H1 (cell line): ENCODE measurements around the gene ALDOC. TPM values are rescaled to one million over a fixed set of nuclear protein-coding genes. Genes with fewer than 3 reads are reported as not detected.

ENCODE experiments used
- CTCF ChIA-PET: fragments of 300-600 bp; sonication (Branson Sonifier 250); formaldehyde crosslinking; loops from one replicate; lab custom pipeline; 2021; ENCODE audit not compliant: partially characterized antibody; lab: Charles Lee
- POLR2A ChIA-PET: fragments of 300-600 bp; sonication (Branson Sonifier 250); formaldehyde crosslinking; loops from one replicate; lab custom pipeline; 2021; ENCODE audit warnings: inconsistent platforms; ENCODE audit not compliant: partially characterized antibody; lab: Charles Lee
- DNase-seq, 2 experiments: peaks; one replicate each; pipeline versions ENCODE4 v3.0.0 to v3.0.0-alpha.2; 2010 to 2022; ENCODE audit warnings: low spot score in 2 of 2, low read depth in 1 of 2, mixed read lengths in 1 of 2
- FAIRE-seq: peaks from 2 replicates; lab custom pipeline; 2011; peaks lifted over from hg19 to GRCh38; lab: Jason Lieb, UNC
- H2AFZ ChIP-seq: 2 replicates; pipeline ENCODE4 v1.8.1; 2012; ENCODE audit warnings: low read length, inconsistent platforms
- H2AK5ac ChIP-seq: 2 replicates; pipeline ENCODE4 v1.6.1; 2013; ENCODE audit warnings: low read depth, low read length
- H2BK120ac ChIP-seq: replicated peaks from 2 replicates; pipeline ENCODE3; 2013; ENCODE audit warnings: low read depth, low read length, inconsistent platforms
- H2BK12ac ChIP-seq: 2 replicates; pipeline ENCODE4 v1.6.1; 2013; ENCODE audit warnings: low read depth, low read length
- H2BK15ac ChIP-seq: 2 replicates; pipeline ENCODE4 v1.6.1; 2013; ENCODE audit warnings: low read length
- H2BK20ac ChIP-seq: 2 replicates; pipeline ENCODE4 v1.6.1; 2013; ENCODE audit warnings: low read length
- H2BK5ac ChIP-seq: 2 replicates; pipeline ENCODE4 v1.6.1; 2013; ENCODE audit warnings: low read depth, low read length
- H3K14ac ChIP-seq: 2 replicates; pipeline ENCODE4 v1.6.1; 2013; ENCODE audit warnings: inconsistent platforms; ENCODE audit not compliant: insufficient read length
- H3K18ac ChIP-seq: 2 replicates; pipeline ENCODE4 v1.6.1; 2013; ENCODE audit warnings: low read length; ENCODE audit errors: extremely low read depth
- H3K23ac ChIP-seq: 2 replicates; pipeline ENCODE4 v1.6.1; 2013; ENCODE audit warnings: inconsistent platforms; ENCODE audit not compliant: insufficient read length
- H3K23me2 ChIP-seq: 2 replicates; pipeline ENCODE4 v1.6.1; 2013; ENCODE audit warnings: low read depth, low read length
- H3K27ac ChIP-seq: 2 replicates; pipeline ENCODE4 v1.6.1; 2011; ENCODE audit warnings: low read depth, low read length, inconsistent platforms
- H3K27me3 ChIP-seq, 4 experiments: replicated peaks in 1 of 4; 1 replicate in 1 of 4; 2 replicates in 3 of 4; pipeline versions ENCODE4 v1.6.1 to v1.8.1; 2011 to 2013; ENCODE audit warnings: low read length in 3 of 4, mild to moderate bottlenecking in 3 of 4, inconsistent platforms in 2 of 4, mixed read lengths in 2 of 4, moderate library complexity in 1 of 4; ENCODE audit not compliant: control insufficient read depth in 3 of 4, insufficient read depth in 3 of 4; ENCODE audit errors: extremely low read depth in 1 of 4
- H3K36me3 ChIP-seq, 4 experiments: 2 replicates each; pipeline versions ENCODE4 v1.6.1 to v1.8.1; 2011 to 2013; ENCODE audit warnings: mild to moderate bottlenecking in 4 of 4, low read length in 3 of 4, moderate library complexity in 2 of 4, control low read depth in 1 of 4, inconsistent platforms in 1 of 4; ENCODE audit not compliant: insufficient read depth in 4 of 4, control insufficient read depth in 2 of 4
- H3K4ac ChIP-seq: replicated peaks from 2 replicates; pipeline ENCODE3; 2013; ENCODE audit warnings: low read length, low read depth, mixed read lengths, inconsistent platforms; ENCODE audit not compliant: insufficient read length
- H3K4me1 ChIP-seq, 4 experiments: replicated peaks in 1 of 4; 1 replicate in 1 of 4; 2 replicates in 3 of 4; pipeline versions ENCODE4 v1.6.1 to v1.8.1; 2011 to 2013; ENCODE audit warnings: low read length in 3 of 4, inconsistent platforms in 2 of 4, mixed read lengths in 1 of 4; ENCODE audit not compliant: insufficient read depth in 4 of 4, control insufficient read depth in 3 of 4
- H3K4me2 ChIP-seq, 2 experiments: 2 replicates each; pipeline versions ENCODE4 v1.6.1 to v1.8.1; 2011 to 2013; ENCODE audit warnings: low read depth in 2 of 2, low read length in 2 of 2, control low read depth in 1 of 2, inconsistent platforms in 1 of 2, mild to moderate bottlenecking in 1 of 2; ENCODE audit not compliant: insufficient read depth in 1 of 2
- H3K4me3 ChIP-seq, 4 experiments: fragments of 200-600, 300-600 bp in 1 of 4; sonication (generic), shearing (Covaris generic), sonication (Bioruptor Twin) in 1 of 4; 2 replicates each; pipeline versions ENCODE4 v1.5.1 to v1.8.1; 2011 to 2016; ENCODE audit warnings: low read length in 4 of 4, low read depth in 3 of 4, control low read depth in 2 of 4, inconsistent platforms in 2 of 4, mild to moderate bottlenecking in 2 of 4, mixed read lengths in 1 of 4, moderate library complexity in 1 of 4; ENCODE audit not compliant: insufficient read depth in 2 of 4; ENCODE audit errors: extremely low read depth in 1 of 4
- H3K56ac ChIP-seq: replicated peaks from 2 replicates; pipeline ENCODE3; 2013; ENCODE audit warnings: low read depth, mild to moderate bottlenecking, mixed read lengths, low read length, inconsistent platforms; ENCODE audit not compliant: insufficient read length
- H3K79me1 ChIP-seq: 2 replicates; pipeline ENCODE4 v1.6.1; 2013; ENCODE audit warnings: low read depth, low read length, control low read depth
- H3K79me2 ChIP-seq, 2 experiments: 2 replicates each; pipeline versions ENCODE4 v1.6.1 to v1.8.1; 2012 to 2013; ENCODE audit warnings: low read length in 2 of 2, mild to moderate bottlenecking in 2 of 2, inconsistent platforms in 1 of 2; ENCODE audit not compliant: insufficient read depth in 2 of 2, control insufficient read depth in 1 of 2
- H3K9ac ChIP-seq, 4 experiments: replicated peaks in 1 of 4; 1 replicate in 1 of 4; 2 replicates in 3 of 4; pipeline versions ENCODE4 v1.6.1 to v1.8.1; 2011 to 2013; ENCODE audit warnings: low read depth in 3 of 4, low read length in 3 of 4, control low read depth in 2 of 4, mild to moderate bottlenecking in 2 of 4, moderate library complexity in 2 of 4, inconsistent platforms in 1 of 4; ENCODE audit errors: extremely low read depth in 1 of 4
- H3K9me3 ChIP-seq, 2 experiments: 2 replicates each; pipeline versions ENCODE4 v1.6.1 to v1.8.1; 2012 to 2013; ENCODE audit warnings: mild to moderate bottlenecking in 2 of 2, moderate library complexity in 2 of 2, control low read depth in 1 of 2, inconsistent platforms in 1 of 2, low read depth in 1 of 2, low read length in 1 of 2, mixed read lengths in 1 of 2; ENCODE audit not compliant: insufficient read depth in 2 of 2
- H4K20me1 ChIP-seq, 2 experiments: replicated peaks in 1 of 2; 2 replicates each; pipeline versions ENCODE3 to v1.8.1; 2011 to 2013; ENCODE audit warnings: inconsistent platforms in 2 of 2, low read length in 2 of 2, mild to moderate bottlenecking in 1 of 2; ENCODE audit not compliant: insufficient read depth in 2 of 2, control insufficient read depth in 1 of 2
- H4K5ac ChIP-seq: 2 replicates; pipeline ENCODE4 v1.6.1; 2013; ENCODE audit warnings: low read length, low read depth, mixed read lengths, inconsistent platforms; ENCODE audit not compliant: insufficient read length
- H4K8ac ChIP-seq: 2 replicates; pipeline ENCODE4 v1.8.0; 2013; ENCODE audit warnings: mild to moderate bottlenecking, moderate library complexity, low read length, inconsistent platforms; ENCODE audit not compliant: insufficient read depth; ENCODE audit errors: extremely low read depth
- H4K91ac ChIP-seq: replicated peaks from 2 replicates; pipeline ENCODE3; 2013; ENCODE audit warnings: low read length, mixed read lengths, inconsistent platforms; ENCODE audit not compliant: insufficient read length
- FOSL1 ChIP-seq: IDR thresholded peaks from 2 replicates; pipeline ENCODE4 v1.6.1; 2011; ENCODE audit warnings: mild to moderate bottlenecking, low read depth, low read length, moderate library complexity; ENCODE audit not compliant: insufficient read depth
- TAF1 ChIP-seq: IDR thresholded peaks from 2 replicates; pipeline ENCODE4 v1.6.1; 2011; ENCODE audit warnings: mild to moderate bottlenecking, low read depth, low read length
- TEAD4 ChIP-seq: IDR thresholded peaks from 2 replicates; pipeline ENCODE4 v1.6.1; 2012; ENCODE audit warnings: low read depth, low read length, inconsistent platforms, mixed read lengths
- USF2 ChIP-seq: IDR thresholded peaks from 2 replicates; pipeline ENCODE4 v1.6.1; 2011; ENCODE audit warnings: low read length, improper control_type of control experiment
- WGBS, 2 experiments: shearing (Covaris generic) in 1 of 2; methylation state at CpG; one replicate each; pipeline versions ENCODE4 v1.1.6 to v1.1.7; 2013 to 2015; ENCODE audit warnings: low lambda C conversion rate in 2 of 2, mixed read lengths in 2 of 2, inconsistent platforms in 1 of 2, low coverage in 1 of 2, missing lambda C conversion rate in 1 of 2; ENCODE audit not compliant: insufficient replicate concordance in 2 of 2, insufficient coverage in 1 of 2, insufficient read length in 1 of 2; ENCODE audit errors: extremely low coverage in 1 of 2, missing lambda C conversion rate in 1 of 2; 5-methylcytosine and 5-hydroxymethylcytosine counted together
- polyA plus RNA-seq, 7 experiments: library from polyadenylated mRNA; depleted of rRNA in 3 of 7; stranded (reverse) in 5 of 7; unstranded in 2 of 7; fragments of >200 nt in 5 of 7; fragments of 200-250 nt in 2 of 7; gene quantifications; 1 replicate in 5 of 7; 2 replicates in 1 of 7; 4 replicates in 1 of 7; pipeline versions ENCODE4 v1.2.1 to v1.2.3, GENCODE V29; 2011 to 2013; ENCODE audit warnings: missing spikeins in 2 of 7, mixed read lengths in 2 of 7
- total RNA-seq: library from RNA; stranded (reverse); fragmentation: NEBNext Ultra II Directional; extraction: Animal tissue kit (Norgen Biotek cat#: 25700); gene quantifications from 2 replicates; pipeline ENCODE4 v1.2.1, GENCODE V29; 2021

The ALDOC gene
- total and polyA plus RNA-seq, 2 of the 8 experiments (the other 6 are each of a cell fraction or from before 2014, with no cell fraction given): 51.6 to 103 TPM

- H3K79me2 ChIP-seq: peaks cover 0 to 12% of the 10 kb centered on the region in 2 experiments; a peak in 2 of 4 replicates
- FAIRE-seq: no peak
- H3K4me2 ChIP-seq: no peak overlapping the region
These were observed 2.7 kb downstream of the ALDOC start for GRCh38 chr17:28573966-28574480.

More at GRCh38 chr17:28573966-28574480, 2.7 kb downstream of the ALDOC start:
- Histone ChIP-seq H3K4me1 (peaks cover 2 to 9% (median 6%) of the 10 kb centered on the region in 4 experiments; a peak in 6 of 7 replicates), H3K4ac (no peak overlapping the region), H3K23ac (no peak overlapping the region), H4K5ac (no peak overlapping the region), H3K79me1 (no peaks in the 10 kb centered on the region), H4K20me1 (peaks cover 3 to 4% of the 10 kb centered on the region in 2 experiments), H2AK5ac (no peak overlapping the region), H3K36me3 (peaks cover 8 to 17% (median 15%) of the 10 kb centered on the region in 4 experiments), H3K23me2 (peaks cover 6% of the 10 kb centered on the region), H3K9me3 (no peaks in the 10 kb centered on the region), H3K18ac (no peak overlapping the region), H2BK20ac (no peak overlapping the region), H4K8ac (no peak overlapping the region), H3K14ac (no peak overlapping the region), H3K27me3 (peaks cover 0 to 8% (median 4%) of the 10 kb centered on the region in 4 experiments; a peak in 4 of 7 replicates), H2BK5ac (no peak overlapping the region), H3K4me3 (no peak overlapping the region), H4K91ac (no peak overlapping the region), H2BK15ac (no peak overlapping the region), H2AFZ (no peak overlapping the region), H2BK120ac (no peak overlapping the region), H3K27ac (no peak overlapping the region), H3K56ac (no peak overlapping the region), H2BK12ac (no peak overlapping the region), H3K9ac (no peak overlapping the region)
- TF ChIP-seq USF2: no peak
- TF ChIP-seq TEAD4: no peak
- no peak for TF ChIP-seq FOSL1
- no peak for TF ChIP-seq TAF1
- POLR2A ChIA-PET: interaction anchor here (1.0 to 4.2 kb wide), 3 partner anchors 25 to 89 kb away, joined by 3 to 24 read pairs (median 13); partner anchors contain the start of genes BLTP2 and SPAG5
- no peak for DNase-seq
- WGBS, 2 experiments: 88% methylated on average over 6 of the region's 6 CpGs; no CpG with 5 or more reads in 1 of the 2 experiments
- CTCF ChIA-PET: interaction anchor here (1.1 to 3.5 kb wide), 6 partner anchors 19 to 217 kb away, joined by 3 to 18 read pairs (median 4); partner anchors contain the start of genes POLDIP2 and SPAG5
